Left lobe of liver (tissue), 2 donors: ENCODE results near the gene SH2D6. TPM values are rescaled to one million over a fixed set of nuclear protein-coding genes. Genes with fewer than 3 reads are reported as not detected.
A peak's percentile ranks its signal among the peaks of the same experiment; 100 is the strongest.
"Not testable (repeated sequence)": the region's sequence is repeated elsewhere in the genome, so short reads cannot be mapped to it uniquely, and the experiment has no call there.

Experiments
- ATAC-seq: fragments of 200-7000 bp; cut with Tn5 transposase; one replicate; pipeline ENCODE4 v1.9.1; 2020; ENCODE audit warnings: mild to moderate bottlenecking, moderate library complexity
- DNase-seq: peaks from one replicate; pipeline ENCODE4 v3.0.0-alpha.2; 2020; ENCODE audit warnings: low spot score
- total RNA-seq: library from RNA; stranded (reverse); gene quantifications from one replicate; pipeline ENCODE4 v1.2.1, GENCODE V29; 2021
- donor health status: DM: no; HTN: no; CAD: no; lungs with moderate emphysema.
- donor health status: DM: no; HTN: yes; CAD: no.

Gene SH2D6
- total RNA-seq, 1 donor from 2014 or later: 3.1 TPM

DNA sequence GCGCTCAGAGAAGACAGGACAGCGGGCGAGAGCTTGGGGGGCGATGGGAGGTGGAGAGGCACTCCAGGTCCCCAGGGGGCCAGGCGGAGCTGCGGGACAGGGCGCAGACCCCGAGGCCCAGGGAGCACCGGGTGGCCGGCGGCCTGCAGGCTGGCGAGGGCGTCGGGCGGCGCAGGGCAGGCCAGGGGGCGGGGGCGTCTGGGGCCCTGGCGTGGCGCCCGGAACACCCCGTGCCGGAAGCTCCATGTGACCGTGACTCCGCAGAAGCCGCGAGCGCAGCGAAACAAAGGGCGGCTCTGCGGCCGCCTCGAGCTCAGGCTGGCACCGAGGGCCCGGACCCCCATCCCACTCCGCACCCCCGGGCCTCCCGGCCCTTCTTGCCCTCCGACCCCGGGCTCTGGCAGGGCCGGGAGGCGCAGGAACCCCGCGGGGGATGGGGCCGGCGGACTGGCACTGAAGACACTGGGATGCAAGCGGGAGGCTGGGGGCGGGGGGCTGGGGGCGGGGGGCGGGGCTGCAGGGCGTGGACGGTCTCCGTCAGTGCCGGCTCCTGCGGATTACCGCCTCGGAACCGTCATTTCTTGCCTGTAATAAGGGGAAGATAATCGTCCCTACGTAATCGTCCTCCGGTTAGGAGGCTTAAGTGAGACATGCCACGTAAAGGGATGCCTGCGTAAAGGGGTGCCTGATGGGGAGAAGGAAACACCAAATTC, 19.1 kb downstream of the SH2D6 start:
- DNase-seq (peak; percentile 92), ATAC-seq (peak; percentile 75)

DNA sequence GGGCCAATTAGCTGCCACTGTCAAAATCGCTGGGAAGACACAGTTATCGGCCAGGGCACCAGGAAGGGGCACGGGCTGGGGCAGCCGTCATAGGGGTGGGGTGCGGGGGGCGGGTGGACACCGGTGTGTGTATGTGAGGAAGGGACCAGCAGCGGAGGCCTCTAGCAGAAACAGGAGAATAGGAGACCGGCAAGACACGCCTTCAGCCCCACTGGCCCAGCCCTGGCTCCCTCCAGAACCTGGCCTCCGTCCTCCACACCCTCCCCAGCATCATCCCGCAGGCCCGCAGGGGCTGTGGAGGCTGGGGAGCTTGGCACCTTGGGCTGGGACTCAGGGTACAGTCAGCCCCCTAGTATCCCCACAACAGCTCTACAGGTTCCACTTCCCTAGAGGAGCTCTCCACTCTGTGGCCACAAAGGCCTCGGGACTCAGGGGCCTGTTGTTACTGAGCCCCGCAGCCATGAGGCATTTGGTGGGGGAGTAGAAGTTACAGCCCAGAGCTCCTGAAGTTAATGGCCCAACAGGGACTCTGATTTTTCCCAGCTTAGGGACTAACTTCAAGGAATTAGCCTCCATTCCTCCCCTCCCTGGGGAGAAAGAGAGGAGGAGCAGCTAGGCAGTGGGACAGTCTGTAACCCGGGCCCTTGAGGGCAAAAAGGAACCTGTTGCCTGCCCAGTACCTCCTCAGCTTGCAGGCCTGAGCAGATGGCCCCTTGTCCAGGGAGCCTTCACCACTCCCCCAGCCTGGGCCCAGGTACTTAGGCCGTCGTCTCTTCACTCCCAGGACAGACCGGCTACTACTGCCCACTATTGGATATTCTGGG, 19.9 kb downstream of the SH2D6 start:
- DNase-seq: no peak
- ATAC-seq: peak; percentile 21

DNA sequence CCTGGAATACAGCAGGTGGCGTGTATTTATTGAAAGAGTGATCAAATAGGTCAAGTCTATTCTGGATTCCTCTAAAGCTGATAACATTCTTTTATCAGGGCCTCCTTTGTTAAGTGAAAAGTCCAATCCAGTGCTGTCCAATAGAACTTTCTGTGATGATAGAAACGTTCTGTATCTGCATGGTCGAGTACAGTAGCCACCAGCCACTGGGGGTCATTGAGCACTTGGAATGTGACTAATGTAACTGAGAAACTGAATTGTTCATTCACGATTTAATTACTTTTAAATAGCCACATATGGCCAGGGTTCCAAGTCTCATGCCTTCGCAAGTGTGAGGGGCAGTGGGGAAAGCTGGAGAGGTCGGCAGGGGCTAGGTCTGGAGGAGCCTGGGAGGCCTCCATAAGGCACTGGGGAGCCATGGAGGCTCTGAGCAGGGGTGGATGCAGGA, 20.5 kb downstream of the SH2D6 start:
- ATAC-seq: no peak
- DNase-seq: no peak

DNA sequence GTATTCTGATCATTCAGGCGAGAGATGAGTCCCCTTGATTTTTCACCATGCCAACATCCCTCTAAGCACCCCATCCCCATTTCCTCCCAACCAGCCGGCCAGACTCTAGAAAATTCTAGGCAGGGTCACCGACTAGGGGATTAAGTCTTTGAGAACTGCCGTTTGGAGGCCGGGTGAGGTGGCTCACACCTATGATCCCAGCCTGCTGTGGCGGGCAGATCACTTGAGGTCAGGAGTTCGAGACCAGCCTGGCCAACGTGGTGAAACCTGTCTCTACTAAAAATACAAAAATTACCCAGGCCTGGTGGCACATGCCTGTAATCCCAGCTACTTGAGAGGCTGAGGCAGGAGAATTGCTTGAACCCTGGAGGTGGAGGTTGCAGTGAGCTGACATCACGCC, 21.1 kb downstream of the SH2D6 start:
- not testable (repeated sequence) for ATAC-seq, DNase-seq

GRCh38 chr2:85439986-85440385, 21.5 kb downstream of the SH2D6 start:
- ATAC-seq (no peak), DNase-seq (no peak)

GRCh38 chr2:85440729-85441128, 22.2 kb downstream of the SH2D6 start:
- DNase-seq (no peak), ATAC-seq (no peak)

DNA sequence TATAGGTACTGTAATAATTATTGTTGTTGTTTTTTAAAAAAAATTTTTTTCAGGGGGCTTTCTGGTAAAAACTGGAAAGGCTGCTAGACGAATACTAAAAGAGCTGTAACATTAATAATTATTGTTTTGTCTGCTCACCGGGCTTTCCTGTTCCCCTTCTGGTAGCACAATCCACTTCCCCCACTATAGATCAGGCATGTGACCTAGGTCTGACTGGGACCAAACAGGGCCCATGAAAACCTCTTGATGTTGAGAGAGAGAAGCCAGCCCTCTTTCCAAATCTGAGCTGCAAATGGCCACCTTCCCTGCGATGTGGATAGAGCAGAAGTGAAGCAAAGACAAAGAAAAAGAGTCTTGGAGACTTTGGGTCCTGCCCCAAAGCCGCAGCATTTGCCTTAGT, 23.4 kb downstream of the SH2D6 start:
- DNase-seq: no peak
- ATAC-seq: no peak

DNA sequence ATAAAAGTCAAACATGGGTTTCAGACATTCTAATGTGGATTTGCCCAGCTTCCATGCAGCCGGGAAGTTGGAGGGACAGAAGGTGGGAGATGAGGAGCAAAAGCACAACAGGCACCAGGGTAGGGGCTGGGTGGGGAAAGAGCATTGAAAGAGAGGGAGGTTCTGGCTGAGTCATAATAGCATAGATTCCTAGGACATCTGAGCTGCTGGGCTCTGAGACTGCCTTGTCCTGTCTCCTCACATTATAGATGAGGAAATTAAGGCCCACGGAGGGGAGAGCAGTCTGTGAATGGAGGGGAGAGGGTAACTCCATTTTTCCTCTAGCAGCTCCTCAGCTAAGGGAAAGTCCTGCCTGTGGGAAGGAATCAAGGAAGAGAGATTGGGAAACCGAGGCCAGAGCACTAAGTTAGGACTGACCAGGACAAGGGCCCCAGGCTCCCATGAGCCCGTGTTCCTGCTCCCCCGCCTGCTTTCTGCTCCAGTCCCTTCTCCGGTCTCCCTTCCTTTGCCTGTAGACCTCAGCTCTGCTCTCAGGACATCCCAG, 26.2 kb downstream of the SH2D6 start:
- no peak for DNase-seq
- no peak for ATAC-seq

- ATAC-seq (peak; percentile 89), DNase-seq (peak; percentile 66)
Observed at GRCh38 chr2:85445316-85446295, 27.1 kb downstream of the SH2D6 start.

- ATAC-seq (no peak), DNase-seq (no peak)
Observed at GRCh38 chr2:85446296-85447221, 28.0 kb downstream of the SH2D6 start.

- DNase-seq: no peak
Observed at GRCh38 chr2:85447222-85447585, 28.7 kb downstream of the SH2D6 start.

GRCh38 chr2:85448461-85449213, 30.1 kb downstream of the SH2D6 start:
- DNase-seq (no peak), ATAC-seq (no peak)

More at GRCh38 chr2:85447222-85447585, 28.7 kb downstream of the SH2D6 start:
- no peak for ATAC-seq

GRCh38 chr2:85449214-85449588, 30.7 kb downstream of the SH2D6 start:
- ATAC-seq: no peak
- DNase-seq: no peak

DNA sequence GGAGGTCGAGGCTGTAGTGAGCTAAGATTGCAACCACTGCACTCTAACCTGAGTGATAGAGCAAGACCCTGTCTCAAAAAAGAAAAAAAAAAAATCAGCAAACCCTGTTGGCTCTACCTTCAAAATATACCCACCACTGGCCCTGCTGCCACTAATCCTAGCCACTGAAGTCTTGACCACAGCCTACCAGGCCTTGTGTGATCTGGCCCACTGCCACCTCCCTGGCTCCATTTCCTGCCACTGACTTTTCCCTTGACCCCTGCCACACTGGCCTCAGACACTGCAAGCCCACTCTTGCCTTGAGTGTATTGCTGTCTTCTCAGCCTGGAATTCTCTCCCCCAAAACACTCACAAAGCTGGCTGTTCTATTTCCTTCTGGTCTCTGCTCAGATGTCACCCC, 33.7 kb downstream of the SH2D6 start:
- ATAC-seq (peak; percentile 37), DNase-seq (no peak)

DNA sequence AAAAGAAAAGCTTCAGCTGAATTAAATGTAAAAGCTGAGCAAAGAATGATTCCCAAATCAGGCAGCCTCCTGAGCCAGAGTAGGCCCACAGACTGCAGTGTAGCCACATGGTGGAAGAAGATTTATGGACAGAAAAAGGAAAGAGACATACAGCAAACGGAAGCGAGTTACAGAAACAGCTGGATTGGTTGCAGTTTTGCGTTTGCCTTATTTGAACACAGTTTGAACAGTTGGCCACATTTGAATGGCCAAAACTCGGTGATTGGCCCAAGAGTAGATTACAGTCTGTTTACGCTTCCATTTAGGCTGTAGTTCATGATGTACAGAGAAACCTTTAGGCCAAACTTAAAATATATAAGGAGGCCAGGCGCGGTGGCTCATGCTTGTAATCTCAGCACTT, 35.1 kb downstream of the SH2D6 start:
- DNase-seq (no peak), ATAC-seq (no peak)

GRCh38 chr2:85455552-85456090, 37.1 kb downstream of the SH2D6 start:
- ATAC-seq: no peak
- DNase-seq: no peak

- no peak for DNase-seq
Observed at GRCh38 chr2:85457043-85457442, 38.5 kb downstream of the SH2D6 start.

DNA sequence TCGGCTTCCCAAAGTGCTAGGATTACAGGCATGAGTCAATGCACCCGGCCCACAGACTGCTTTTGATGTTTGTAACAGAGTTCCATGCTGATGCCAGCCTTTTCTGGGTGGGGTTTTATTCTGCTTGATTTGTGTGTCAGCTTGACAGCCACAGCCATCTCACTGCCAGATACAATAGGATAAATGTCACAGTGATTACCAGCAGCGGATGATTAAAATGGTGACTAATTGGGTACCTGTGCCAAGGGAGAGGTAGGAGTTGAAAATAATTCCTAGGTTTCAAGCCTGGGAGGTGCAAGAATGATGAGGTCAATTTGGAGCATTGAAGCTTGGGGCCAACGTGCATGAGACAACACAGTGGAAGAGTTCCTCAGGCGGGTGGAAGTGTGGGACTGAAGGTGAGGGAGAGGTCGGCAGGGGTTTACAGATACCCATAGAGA, 39.4 kb downstream of the SH2D6 start:
- ATAC-seq (no peak), DNase-seq (no peak)

More at GRCh38 chr2:85457043-85457442, 38.5 kb downstream of the SH2D6 start:
- ATAC-seq: no peak
